ENCODE results near the gene EXOC1.
A peak's percentile ranks its signal among the peaks of the same experiment; 100 is the strongest.

Gene EXOC1

DNA sequence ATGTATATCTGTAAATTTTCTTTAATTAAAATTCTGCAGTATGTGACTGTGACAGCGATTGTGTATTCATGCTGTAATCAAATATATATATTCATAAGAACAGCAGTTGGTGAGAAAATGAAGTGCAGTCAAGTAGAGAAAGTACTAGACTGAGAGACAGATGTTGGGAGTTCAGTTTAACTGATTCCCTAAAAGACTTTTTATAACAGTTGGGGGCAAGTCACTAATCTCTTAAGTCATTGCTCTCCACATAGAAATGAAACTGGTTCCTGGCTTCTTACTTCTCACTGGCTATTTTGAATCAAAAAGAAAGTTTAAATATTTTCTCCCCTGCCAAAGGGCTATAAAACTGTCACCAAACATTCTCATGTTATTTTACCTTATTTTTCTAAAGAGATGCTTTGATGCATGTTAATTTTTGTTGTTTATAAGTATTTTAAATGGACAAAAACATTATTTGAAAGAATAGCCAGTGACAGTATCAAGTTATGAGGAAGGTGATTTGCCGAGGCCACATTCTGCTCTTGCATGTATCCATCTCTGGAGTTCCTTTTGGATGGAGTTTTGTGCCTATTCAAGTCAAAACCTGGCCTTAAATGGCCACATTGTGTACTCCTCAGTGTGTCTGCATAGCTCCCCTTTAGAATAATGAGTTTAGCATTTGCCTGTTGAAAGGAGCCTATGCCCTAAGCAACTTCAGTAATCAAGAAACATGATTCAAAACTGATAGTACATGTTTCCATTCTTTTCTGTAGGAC, 30.8 kb downstream of the EXOC1 start:
- Histone ChIP-seq H3F3A (ENCODE audit: control insufficient read depth, insufficient read depth) (peaks cover 36% of the 10 kb centered on the region), H3K4me1 (ENCODE audit: control insufficient read depth, low read length) (peaks cover 78% of the 10 kb centered on the region), H3K4me2 (ENCODE audit: low read length) (peak overlapping the region; percentile 64), H3K9me3 (ENCODE audit: control insufficient read depth, insufficient read depth, low read length) (peaks cover 5% of the 10 kb centered on the region; the same call in 1 of the 2 replicates), H3K9me2 (replicated peaks; ENCODE audit: control insufficient read depth, low read length) (no peaks in the 10 kb centered on the region), H3K27ac (ENCODE audit: low read depth, low read length) (peak overlapping the region; percentile 96), H3K79me2 (ENCODE audit: control insufficient read depth, low read length) (peaks cover 30% of the 10 kb centered on the region), H3K4me3 (ENCODE audit: low read length) (peak overlapping the region; percentile 53), H3K27me3 (ENCODE audit: control insufficient read depth, low read length) (no peaks in the 10 kb centered on the region), H3K36me3 (ENCODE audit: control insufficient read depth, low read length) (peaks cover 52% of the 10 kb centered on the region), H4K20me1 (ENCODE audit: control insufficient read depth, insufficient read depth, low read depth, low read length) (no peaks in the 10 kb centered on the region)
- TF ChIP-seq EZH2phosphoT487 (IDR thresholded peaks at IDR 0.05; ENCODE audit: borderline replicate concordance, low read length): no peak
- TF ChIP-seq, protein P1, sequence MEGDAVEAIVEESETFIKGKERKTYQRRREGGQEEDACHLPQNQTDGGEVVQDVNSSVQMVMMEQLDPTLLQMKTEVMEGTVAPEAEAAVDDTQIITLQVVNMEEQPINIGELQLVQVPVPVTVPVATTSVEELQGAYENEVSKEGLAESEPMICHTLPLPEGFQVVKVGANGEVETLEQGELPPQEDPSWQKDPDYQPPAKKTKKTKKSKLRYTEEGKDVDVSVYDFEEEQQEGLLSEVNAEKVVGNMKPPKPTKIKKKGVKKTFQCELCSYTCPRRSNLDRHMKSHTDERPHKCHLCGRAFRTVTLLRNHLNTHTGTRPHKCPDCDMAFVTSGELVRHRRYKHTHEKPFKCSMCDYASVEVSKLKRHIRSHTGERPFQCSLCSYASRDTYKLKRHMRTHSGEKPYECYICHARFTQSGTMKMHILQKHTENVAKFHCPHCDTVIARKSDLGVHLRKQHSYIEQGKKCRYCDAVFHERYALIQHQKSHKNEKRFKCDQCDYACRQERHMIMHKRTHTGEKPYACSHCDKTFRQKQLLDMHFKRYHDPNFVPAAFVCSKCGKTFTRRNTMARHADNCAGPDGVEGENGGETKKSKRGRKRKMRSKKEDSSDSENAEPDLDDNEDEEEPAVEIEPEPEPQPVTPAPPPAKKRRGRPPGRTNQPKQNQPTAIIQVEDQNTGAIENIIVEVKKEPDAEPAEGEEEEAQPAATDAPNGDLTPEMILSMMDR (IDR thresholded peaks at IDR 0.05; ENCODE audit: low read depth, low read length, poor library complexity, severe bottlenecking): no peak

DNA sequence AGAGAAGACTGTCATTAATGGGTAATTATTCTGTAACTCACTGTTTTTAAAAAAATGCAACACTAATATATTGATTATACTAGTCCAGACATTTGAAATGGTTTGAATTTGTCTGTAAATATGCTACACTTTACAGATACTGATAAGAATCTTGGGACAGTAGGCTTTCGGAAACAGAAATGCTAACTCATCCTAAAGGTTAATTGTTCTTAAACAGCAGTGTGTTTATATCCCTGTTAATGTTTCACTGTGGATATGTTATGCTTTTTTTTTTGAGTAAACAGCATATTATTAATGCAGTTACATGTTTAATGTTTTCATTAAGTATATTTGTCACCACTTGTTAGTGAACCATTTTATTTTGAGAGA, 31.4 kb downstream of the EXOC1 start:
- Histone ChIP-seq H3K36me3 (ENCODE audit: control insufficient read depth, low read length) (peaks cover 55% of the 10 kb centered on the region), H3K27ac (ENCODE audit: low read depth, low read length) (peak overlapping the region; percentile 96), H3F3A (ENCODE audit: control insufficient read depth, insufficient read depth) (peaks cover 36% of the 10 kb centered on the region), H4K20me1 (ENCODE audit: control insufficient read depth, insufficient read depth, low read depth, low read length) (no peaks in the 10 kb centered on the region), H3K27me3 (ENCODE audit: control insufficient read depth, low read length) (no peaks in the 10 kb centered on the region), H3K9me3 (ENCODE audit: control insufficient read depth, insufficient read depth, low read length) (peaks cover 5% of the 10 kb centered on the region; the same call in 1 of the 2 replicates), H3K4me3 (ENCODE audit: low read length) (peak overlapping the region; percentile 53), H3K4me1 (ENCODE audit: control insufficient read depth, low read length) (peaks cover 81% of the 10 kb centered on the region), H3K79me2 (ENCODE audit: control insufficient read depth, low read length) (peaks cover 36% of the 10 kb centered on the region), H3K9me2 (replicated peaks; ENCODE audit: control insufficient read depth, low read length) (no peaks in the 10 kb centered on the region), H3K4me2 (ENCODE audit: low read length) (peak overlapping the region; percentile 64)
- TF ChIP-seq, protein P1 (IDR thresholded peaks at IDR 0.05; ENCODE audit: low read depth, low read length, poor library complexity, severe bottlenecking): no peak
- no peak for TF ChIP-seq EZH2phosphoT487 (IDR thresholded peaks at IDR 0.05; ENCODE audit: borderline replicate concordance, low read length)

DNA sequence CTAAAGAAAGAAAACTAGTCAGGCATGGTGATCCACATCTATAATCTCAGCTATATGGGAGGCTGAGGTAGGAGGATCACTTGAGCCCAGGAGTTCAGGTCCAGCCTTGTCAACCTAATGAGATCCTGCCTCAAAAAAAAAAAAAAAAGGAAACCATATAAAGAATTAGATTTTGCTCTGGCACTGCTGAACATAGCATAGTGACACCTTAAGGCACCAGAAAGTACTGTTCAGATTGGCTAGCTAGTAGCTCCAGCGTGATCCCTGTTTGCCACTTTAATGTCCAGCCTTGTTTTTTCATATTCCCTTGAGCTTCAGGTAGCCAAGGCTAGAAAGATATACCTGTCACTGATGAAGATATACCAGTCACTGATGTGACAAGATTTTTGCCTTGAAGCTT, 34.1 kb downstream of the EXOC1 start:
- Histone ChIP-seq H3K4me1 (ENCODE audit: control insufficient read depth, low read length) (peaks cover 95% of the 10 kb centered on the region), H3K4me2 (ENCODE audit: low read length) (peak overlapping the region; percentile 74), H3K4me3 (ENCODE audit: low read length) (peak overlapping the region; percentile 75), H3K36me3 (ENCODE audit: control insufficient read depth, low read length) (peaks cover 60% of the 10 kb centered on the region), H3K27me3 (ENCODE audit: control insufficient read depth, low read length) (no peaks in the 10 kb centered on the region), H3K27ac (ENCODE audit: low read depth, low read length) (peak overlapping the region; percentile 96), H3K9me3 (ENCODE audit: control insufficient read depth, insufficient read depth, low read length) (no peaks in the 10 kb centered on the region), H4K20me1 (ENCODE audit: control insufficient read depth, insufficient read depth, low read depth, low read length) (no peaks in the 10 kb centered on the region), H3F3A (ENCODE audit: control insufficient read depth, insufficient read depth) (peaks cover 34% of the 10 kb centered on the region), H3K9me2 (replicated peaks; ENCODE audit: control insufficient read depth, low read length) (no peaks in the 10 kb centered on the region), H3K79me2 (ENCODE audit: control insufficient read depth, low read length) (peaks cover 64% of the 10 kb centered on the region)
- TF ChIP-seq EZH2phosphoT487 (IDR thresholded peaks at IDR 0.05; ENCODE audit: borderline replicate concordance, low read length): no peak
- TF ChIP-seq, protein P1 (IDR thresholded peaks at IDR 0.05; ENCODE audit: low read depth, low read length, poor library complexity, severe bottlenecking): peak; percentile 63
